Right lobe of liver (tissue), 4 donors: Measurements from ENCODE around the gene DSC1.

Experiments used
- CTCF ChIP-seq, 4 donors: fragments of 200-600 bp in 3 of 4; fragments of 450-650 bp in 1 of 4; IDR thresholded peaks; one replicate each; pipeline versions ENCODE4 v1.5.1 to v1.8.0; 2016 to 2022; ENCODE audit warnings: antibody characterized with exemption in 4 of 4, mild to moderate bottlenecking in 2 of 4
- POLR2A ChIP-seq: fragments of 450-650 bp; IDR thresholded peaks from one replicate; pipeline ENCODE4 v1.6.1; 2017; ENCODE audit warnings: antibody characterized with exemption, mild to moderate bottlenecking
- donor health status: DM: no; HTN: no; CAD: no.
- donor health status: DM: no; HTN: no; CAD: no.
- donor health status: DM: no; HTN: yes; CAD: no.

- TF ChIP-seq CTCF (IDR thresholded peaks at IDR 0.05), result no peak
- TF ChIP-seq POLR2A, result no peak
Observed at GRCh38 chr18:31093880-31094279, 68.8 kb downstream of the DSC1 start.
